NCI-H526 (cell line): ENCODE results near the gene VPS9D1.
"Not testable (repeated sequence)": the region's sequence is repeated elsewhere in the genome, so short reads cannot be mapped to it uniquely, and the experiment has no call there.

Source experiments
- DNase-seq, 2 experiments: peaks; one replicate each; lab custom pipeline; 2025; lab: John Stamatoyannopoulos, UW

VPS9D1 gene

GRCh38 chr16:89709716-89710432 is 10.8 kb downstream of the VPS9D1 start:
- DNase-seq = no peak

DNA sequence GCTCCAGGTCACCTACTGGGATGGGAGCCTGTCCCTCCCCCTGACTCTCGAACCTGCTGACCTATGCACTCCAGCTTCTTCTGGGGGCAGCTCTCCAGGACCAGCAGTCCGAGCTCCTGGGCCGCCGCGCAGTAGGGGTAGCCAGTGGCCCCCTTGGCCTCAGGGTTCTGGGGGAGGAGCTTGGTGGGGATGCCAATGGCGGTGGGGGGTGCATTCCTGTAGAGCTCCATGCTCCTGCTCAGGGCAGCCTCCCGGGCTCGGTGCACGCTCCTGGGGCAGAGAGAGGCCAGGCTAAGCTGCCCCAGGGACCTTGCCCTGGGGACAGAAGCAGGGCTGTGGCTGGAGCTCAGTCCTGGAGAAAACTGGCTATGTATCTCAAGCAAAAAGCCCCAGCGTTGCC is 11.5 kb downstream of the VPS9D1 start:
- DNase-seq = no peak

DNA sequence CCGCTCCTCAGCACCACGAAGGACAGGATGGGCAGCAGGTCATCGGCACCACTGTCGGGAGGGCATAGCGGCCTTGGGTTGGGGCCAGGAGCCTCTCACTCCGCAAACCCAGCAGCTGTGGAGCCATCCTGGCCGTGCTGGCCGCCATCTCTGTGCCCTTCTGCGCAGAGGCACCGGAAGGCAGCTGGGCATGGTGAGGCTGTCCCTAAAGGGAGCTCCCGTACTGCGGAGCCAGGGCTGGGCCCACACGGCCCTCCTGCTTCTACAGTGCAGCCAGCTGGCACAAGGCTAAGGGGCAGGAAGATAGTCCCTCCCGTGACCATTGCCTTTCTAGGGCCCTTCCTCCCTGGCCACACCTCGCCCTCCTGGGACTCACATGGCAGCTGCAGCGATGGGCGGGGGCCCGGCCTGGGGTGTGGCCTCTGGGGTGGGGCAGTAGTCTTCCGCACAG is 12.2 kb downstream of the VPS9D1 start:
- DNase-seq = no peak

- DNase-seq = no peak
Measured at GRCh38 chr16:89707695-89708094, 13.0 kb downstream of the VPS9D1 start.

DNA sequence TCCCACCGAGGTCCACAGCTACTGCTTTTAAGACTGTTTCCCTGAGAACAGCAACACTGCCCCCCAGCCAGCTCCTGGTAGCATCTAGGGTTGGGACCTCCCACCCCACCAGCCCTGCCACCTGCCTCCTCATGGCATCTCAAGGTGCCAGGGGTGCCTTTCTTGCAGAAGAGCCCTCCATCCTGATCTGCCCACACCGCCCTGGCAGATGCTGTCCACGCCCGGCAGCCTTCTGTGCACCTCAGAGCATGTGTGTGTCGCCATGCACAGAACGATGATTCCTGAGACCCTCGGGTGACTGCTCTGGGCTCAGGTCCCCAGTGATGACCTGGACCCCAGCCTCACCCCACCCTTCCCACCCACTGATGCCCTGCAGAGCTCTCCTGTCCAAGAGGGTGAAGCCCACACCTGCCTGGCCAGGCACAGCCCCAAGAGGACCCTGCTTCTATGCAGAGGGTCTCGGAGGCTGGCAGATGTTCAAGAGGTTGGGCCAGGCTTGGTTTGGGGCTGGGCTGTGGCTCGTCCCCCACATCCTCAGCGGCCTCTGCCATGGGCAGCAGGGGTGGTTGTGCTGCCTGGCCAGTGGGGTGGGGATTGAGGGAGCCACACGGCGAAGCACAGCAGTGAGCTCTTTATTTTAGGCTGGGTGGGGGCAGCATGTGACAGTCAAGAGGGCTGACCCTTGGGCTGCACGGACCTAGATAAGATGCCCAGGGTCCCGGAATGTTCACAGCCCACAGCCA is 14.0 kb downstream of the VPS9D1 start:
- DNase-seq = no peak

- DNase-seq = no peak
Measured at GRCh38 chr16:89705006-89705405, 15.7 kb downstream of the VPS9D1 start.

- DNase-seq = no peak
Measured at GRCh38 chr16:89704281-89704680, 16.4 kb downstream of the VPS9D1 start.

DNA sequence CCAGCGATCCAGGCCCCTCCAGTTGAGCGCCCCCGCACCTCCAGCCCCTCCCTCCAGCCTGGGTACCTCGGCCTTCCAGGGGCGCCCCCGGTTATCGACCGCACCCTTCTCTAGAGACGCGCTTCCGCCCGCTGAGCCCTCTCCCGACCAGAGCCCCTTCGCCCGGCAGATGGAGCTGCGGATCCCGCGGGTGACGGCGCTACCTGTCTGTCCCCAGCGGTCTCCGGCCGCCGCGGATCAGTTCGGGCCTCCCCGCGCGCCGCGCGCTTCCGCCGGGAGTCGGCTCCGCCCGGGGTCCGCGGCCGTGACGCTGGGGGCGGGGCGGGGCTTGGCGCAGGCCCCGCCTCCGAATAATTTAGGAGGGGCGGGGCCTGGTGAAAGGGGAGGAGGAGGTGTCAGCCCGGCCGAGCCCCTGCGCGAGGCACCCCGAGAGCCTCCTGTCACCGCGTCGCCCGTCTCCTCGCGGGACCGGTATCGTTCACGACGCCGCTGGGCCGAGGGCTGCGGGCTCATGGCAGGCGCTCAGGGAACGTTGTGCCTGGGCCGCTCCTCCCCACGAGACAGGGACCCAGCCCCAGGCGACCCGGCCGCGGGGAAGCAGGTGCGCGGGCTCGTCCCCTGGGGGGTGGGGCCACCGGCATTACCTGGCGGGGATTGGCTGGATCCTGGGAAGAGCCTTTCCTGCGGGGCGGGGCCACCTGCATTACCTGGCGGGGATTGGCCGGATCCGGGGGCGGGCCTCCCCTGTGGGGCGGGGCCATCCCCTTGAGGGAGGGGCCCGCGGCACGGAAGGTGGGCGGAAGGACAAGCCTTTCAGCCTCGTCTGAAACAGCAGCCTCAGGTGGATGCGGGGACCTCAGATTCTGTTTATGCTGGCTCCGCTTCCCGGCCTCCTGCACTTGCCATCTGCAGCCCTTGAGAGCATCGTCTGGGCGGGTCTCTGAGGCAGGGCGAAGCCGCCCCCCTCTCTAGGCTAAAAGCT is 19.0 kb downstream of the VPS9D1 start, which contains the start of gene SPATA2L:
Gene SPATA2L (minus strand): TSS at position 281 of the 982 bp plus-strand sequence. CDS start 473 bp downstream, outside the sequence.
- DNase-seq = peak; percentile 82 to 96

- DNase-seq = peak in 1 of 2 experiments; percentile 72
Measured at GRCh38 chr16:89700649-89701424, 19.9 kb downstream of the VPS9D1 start.

DNA sequence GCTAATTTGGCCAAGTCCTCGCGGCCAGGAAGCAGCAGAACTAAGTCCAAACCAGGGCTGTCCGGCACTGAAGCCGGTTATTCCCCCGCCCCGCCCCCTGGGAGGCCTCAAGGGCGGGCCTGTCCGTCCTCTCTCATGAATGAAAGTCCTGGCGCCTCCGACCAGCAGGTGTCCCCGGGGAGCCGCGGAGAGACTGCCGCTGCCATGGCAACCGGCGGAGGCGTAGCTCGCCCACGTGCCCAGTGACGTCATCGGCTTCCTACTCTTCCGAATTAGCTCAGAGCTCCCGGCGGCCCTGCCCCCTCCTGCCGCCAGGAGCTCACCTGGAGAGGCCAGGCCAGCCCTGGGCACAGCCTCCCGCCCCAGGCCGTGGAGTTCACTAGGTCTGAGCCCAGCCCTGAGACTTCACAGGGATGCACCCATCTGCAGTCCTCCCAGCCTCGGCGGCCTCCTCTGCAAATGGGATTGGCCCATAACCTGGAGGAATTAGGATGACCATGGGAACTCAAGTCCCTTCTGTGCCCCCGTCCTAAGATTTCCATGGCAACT is 20.5 kb downstream of the VPS9D1 start:
- peak; percentile 90 to 98 for DNase-seq

DNA sequence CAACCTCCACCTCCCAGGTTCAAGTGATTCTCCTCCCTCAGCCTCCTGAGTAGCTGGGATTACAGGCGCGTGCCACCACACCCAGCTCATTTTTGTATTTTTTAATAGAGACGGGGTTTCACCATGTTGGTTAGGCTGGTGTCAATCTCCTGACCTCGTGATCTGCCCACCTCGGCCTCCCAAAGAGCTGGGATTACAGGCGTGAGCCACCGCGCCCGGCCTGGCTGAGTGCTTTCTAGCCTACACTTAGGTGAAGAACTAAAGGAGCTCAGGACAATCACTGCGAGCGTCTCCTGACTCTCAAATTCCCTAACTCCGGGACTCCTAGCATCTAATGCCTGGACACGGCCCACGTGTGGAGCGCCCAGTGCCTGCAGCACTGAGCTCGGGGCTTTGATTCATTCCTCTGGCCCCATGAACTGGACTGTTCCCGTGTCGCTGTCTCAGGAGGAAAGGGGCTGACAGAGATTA is 21.0 kb downstream of the VPS9D1 start:
- not testable (repeated sequence) for DNase-seq

DNA sequence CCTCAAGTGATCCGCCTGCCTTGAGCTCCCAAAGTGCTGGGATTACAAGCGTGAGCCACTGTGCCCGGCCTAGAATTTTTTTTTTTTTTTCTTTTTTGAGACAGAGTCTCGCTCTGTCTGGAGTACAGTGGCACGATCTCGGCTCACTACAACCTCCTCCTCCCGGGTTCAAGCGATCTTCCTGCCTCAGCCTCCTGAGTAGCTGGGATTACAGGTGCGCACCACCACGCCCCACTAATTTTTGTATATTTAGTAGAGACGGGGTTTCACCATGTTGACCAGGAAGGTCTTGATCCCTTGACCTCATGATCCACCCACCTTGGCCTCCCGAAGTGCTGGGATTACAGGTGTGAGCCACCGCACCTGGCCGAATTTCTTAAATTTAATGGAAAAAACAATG is 22.0 kb downstream of the VPS9D1 start:
- DNase-seq = not testable (repeated sequence)

GRCh38 chr16:89697616-89698331 is 22.9 kb downstream of the VPS9D1 start:
- no peak for DNase-seq

DNA sequence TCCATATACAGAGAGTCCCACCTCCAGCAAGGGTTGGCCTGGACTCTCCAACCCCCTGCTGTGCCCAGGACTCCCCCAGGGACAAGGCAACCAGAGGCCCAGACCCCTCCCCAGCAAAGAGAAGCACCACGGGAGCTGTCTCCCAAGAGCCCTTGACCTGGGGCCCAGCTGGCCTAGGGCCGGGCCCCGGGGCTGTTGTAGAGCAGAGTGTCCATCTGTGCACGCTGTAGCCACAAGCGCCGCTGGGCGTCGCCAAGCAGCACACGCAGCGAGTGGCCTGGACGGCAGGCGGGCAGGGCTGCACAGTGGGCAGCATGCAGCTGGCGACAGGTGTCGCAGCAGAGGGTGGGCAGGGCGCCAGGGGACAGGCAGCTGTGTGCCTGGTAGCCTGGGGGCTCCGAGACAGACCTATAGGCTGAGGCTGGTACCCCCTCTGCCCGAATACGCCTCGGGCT is 23.5 kb downstream of the VPS9D1 start:
- DNase-seq = no peak

GRCh38 chr16:89696670-89697128 is 24.0 kb downstream of the VPS9D1 start:
- no peak for DNase-seq

- no peak for DNase-seq
Measured at GRCh38 chr16:89695875-89696669, 24.6 kb downstream of the VPS9D1 start.

DNA sequence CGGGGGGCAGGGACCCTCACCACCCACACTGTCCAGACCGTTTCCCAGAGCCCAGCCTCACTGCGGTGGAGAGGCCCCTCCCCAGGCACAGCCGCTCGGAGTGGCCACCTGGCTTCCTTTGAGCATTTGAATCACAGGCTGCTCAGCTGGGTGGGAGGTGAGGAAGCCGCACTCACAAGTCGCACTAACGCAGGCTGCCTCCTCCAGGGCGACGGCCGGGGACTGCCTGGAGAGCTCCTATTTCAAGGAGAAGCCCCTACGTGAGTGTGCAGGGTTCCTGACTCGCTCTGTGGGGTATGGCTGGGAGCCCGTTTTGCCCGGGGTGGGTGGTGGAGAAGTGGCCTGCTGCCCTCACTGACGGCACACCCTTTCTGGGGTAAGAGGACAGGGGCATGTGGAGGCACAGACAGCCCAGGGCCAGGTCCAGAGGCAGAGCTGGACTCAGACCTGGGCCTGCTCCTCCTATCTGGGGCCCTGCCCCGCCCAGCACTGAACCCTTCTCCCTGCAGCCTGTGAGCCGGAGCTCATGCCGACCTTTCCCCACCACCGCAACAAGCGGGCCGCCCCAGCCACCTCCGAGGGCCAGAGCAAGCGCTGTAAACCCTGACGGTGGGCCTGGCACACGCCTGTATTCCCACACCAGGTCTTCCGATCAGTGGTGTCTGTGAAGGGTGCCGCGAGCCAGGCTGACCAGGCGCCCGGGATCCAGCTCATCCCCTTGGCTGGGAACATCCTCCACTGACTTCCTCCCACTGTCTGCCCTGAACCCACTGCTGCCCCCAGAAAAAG is 25.4 kb downstream of the VPS9D1 start:
- no peak for DNase-seq

GRCh38 chr16:89694784-89695085 is 26.0 kb downstream of the VPS9D1 start:
- DNase-seq = not testable (repeated sequence)
